ENCODE data around the gene TRIM47. TPM values are rescaled to one million over a fixed set of nuclear protein-coding genes. Genes with fewer than 3 reads are reported as not detected.
"Not testable (repeated sequence)": the region's sequence is repeated elsewhere in the genome, so short reads cannot be mapped to it uniquely, and the experiment has no call there.

Gene TRIM47
- total RNA-seq, 3 donors from 2014 or later, result 12.8 to 18.1 (median 14.5) TPM

DNA sequence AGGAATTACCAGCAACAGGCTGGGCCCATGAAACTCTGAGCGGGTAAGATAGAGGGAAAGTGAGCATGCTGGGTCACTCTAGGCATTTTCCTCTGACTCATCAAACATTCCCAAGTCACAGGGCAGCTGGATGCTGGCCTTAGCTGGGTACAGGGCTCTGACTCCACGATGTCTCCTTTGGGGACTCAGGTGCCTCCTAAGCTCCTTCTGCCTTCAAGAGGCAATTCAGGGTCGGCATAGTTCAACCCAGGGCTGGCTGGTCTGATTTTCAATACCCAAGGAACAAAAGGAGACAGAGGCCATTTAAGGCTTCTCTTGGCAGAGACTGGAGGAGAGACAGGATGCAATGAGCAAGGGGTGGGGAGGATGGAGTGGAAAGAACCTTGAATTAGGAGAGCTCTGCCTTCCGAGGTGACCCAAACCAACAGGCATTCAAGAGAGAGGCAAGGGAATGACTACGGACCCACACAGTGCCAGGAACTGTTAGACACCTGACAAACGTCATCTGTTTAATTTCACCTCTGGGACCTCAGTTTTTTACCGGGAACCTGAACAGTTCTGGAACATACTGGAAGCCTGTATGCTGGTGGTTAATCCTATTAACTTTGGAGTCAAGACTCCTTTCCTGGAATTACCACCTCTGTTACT is 24.2 kb downstream of the TRIM47 start:
- no peaks in the 10 kb centered on the region for H3K9me3 Mint-ChIP-seq
- DNase-seq (no peak), ATAC-seq (no peak)
- H3K4me1 Mint-ChIP-seq (ENCODE audit: low read depth), result peaks cover 36% of the 10 kb centered on the region
- H3K27me3 Mint-ChIP-seq (ENCODE audit: low read depth), result no peaks in the 10 kb centered on the region
- no peak overlapping the region for H3K4me3 Mint-ChIP-seq
- peaks cover 7% of the 10 kb centered on the region for H3K36me3 Mint-ChIP-seq (ENCODE audit: insufficient read depth)

DNA sequence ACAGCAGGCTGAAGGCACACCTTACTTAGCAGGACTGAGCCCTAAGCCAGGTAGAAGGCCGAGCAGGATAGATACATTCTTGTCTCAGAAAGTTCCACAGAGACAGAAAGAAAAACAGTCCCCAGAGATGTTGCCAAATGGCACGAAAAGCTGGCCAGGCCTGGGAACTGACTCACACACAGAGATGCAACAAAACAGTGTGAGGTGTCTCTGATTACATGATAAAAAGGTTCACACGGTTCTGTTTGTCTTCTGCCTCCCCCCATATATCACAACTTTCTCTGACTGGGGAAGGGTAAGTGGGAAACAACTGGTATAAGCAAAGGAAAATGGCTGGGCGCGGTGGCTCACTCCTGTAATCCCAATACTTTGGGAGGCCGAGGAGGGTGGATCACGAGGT is 24.9 kb downstream of the TRIM47 start:
- H3K36me3 Mint-ChIP-seq (ENCODE audit: insufficient read depth), result peaks cover 8% of the 10 kb centered on the region
- peak overlapping the region; percentile 13 for H3K4me3 Mint-ChIP-seq
- DNase-seq, result no peak
- H3K4me1 Mint-ChIP-seq (ENCODE audit: low read depth), result peaks cover 33% of the 10 kb centered on the region
- no peaks in the 10 kb centered on the region for H3K9me3 Mint-ChIP-seq
- ATAC-seq, result no peak
- H3K27me3 Mint-ChIP-seq (ENCODE audit: low read depth), result no peaks in the 10 kb centered on the region

DNA sequence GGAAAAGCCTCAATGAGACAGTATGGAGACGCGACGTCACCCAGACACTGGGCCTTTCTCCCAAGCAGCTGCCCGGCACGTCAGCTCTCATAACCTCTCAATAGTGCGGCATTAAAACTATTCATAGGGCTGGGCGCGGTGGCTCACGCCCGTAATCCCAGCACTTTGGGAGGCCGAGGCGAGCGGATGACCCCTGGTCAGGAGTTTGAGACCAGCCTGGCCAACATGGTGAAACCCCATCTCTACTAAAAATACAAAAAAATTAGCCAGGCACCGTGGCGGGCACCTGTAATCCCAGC is 26.7 kb downstream of the TRIM47 start:
- not testable (repeated sequence) for H3K27me3 Mint-ChIP-seq (ENCODE audit: low read depth); DNase-seq; H3K9me3 Mint-ChIP-seq; ATAC-seq; H3K4me3 Mint-ChIP-seq
- Mint-ChIP-seq H3K4me1 (ENCODE audit: low read depth) (peaks cover 33% of the 10 kb centered on the region), H3K36me3 (ENCODE audit: insufficient read depth) (peaks cover 12% of the 10 kb centered on the region)

DNA sequence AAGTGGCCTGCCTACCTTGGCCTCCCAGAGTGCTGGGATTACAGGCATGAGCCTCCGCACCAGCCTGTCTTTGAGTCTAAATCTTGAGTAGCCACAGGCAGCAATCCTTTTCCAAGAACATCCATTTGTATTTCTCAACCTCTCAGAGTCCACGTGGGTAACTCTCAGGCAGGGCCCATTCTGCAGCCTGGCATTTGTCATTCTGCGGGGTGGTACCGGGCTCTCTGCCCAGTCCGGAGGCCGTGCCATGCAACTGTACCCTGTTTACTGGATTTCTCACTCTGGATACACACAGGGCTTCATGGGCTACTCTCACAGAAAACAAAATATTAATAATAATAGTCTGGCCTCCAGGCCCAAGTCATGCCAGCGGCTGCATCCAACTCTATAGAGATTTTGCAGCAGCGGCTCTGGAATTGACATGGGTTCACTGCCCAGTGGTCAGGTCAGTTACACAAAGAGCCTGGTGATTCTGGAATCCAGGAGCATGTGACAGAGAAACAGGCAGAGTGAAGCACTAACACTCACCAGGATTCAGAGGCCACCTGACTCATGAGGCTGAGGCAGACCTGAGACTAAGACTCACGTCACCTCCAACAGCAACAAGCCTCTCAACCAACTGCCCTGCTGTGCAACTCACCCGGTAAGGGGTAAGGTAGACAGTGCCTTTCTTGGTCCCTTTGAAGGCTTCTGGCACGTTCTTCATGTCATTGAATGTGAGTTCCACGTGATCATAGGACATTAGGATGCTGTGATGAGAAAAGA is 27.3 kb downstream of the TRIM47 start:
- ATAC-seq (no peak), DNase-seq (no peak)
- Mint-ChIP-seq H3K9me3 (no peaks in the 10 kb centered on the region), H3K4me3 (no peak overlapping the region), H3K36me3 (ENCODE audit: insufficient read depth) (peaks cover 14% of the 10 kb centered on the region), H3K4me1 (ENCODE audit: low read depth) (peaks cover 28% of the 10 kb centered on the region), H3K27me3 (ENCODE audit: low read depth) (no peaks in the 10 kb centered on the region)

DNA sequence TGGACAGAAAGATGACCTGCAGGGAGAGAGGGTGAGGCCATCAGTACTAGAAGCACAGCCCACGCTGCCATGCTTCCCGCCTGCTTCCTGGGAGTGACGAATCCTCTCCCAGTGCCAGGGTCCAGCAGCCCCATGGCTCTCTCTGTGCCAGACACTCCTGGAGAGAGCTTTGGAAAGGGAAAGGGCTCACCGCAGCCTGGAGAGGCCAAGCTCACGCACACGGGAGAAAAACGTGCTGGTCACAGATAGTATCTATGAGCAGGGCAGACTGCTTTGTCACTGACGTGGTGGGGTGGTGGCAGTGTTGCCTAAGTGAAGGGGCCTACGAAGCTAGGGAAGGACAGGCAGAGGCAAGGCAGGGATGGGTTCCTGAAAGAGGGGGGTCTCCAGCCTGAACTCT is 28.7 kb downstream of the TRIM47 start:
- H3K27me3 Mint-ChIP-seq (ENCODE audit: low read depth), result no peaks in the 10 kb centered on the region
- H3K36me3 Mint-ChIP-seq (ENCODE audit: insufficient read depth), result peaks cover 15% of the 10 kb centered on the region
- H3K4me3 Mint-ChIP-seq, result no peak overlapping the region
- peaks cover 37% of the 10 kb centered on the region for H3K4me1 Mint-ChIP-seq (ENCODE audit: low read depth)
- H3K9me3 Mint-ChIP-seq, result no peaks in the 10 kb centered on the region
- ATAC-seq (no peak), DNase-seq (no peak)

DNA sequence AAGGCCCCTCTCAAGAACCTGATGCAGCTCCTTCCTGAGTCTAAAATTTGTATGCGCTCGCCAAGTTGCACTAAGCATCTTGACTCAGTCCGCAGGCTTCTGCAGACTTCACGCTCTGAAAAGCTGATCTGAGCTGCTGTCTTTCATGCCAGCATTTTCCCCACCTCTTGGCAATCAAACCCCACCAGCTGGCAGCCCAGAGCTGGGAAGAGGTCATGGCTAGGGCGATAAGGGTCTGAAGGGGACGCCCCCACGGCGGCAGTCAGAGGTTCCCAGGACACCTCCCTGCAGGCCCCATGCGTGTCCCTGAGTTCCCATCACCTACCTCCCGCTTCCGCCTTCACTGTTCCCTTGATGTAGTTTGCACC is 29.1 kb downstream of the TRIM47 start:
- no peak for DNase-seq
- ATAC-seq, result no peak
- Mint-ChIP-seq H3K36me3 (ENCODE audit: insufficient read depth) (peaks cover 15% of the 10 kb centered on the region), H3K4me1 (ENCODE audit: low read depth) (peaks cover 33% of the 10 kb centered on the region), H3K27me3 (ENCODE audit: low read depth) (no peaks in the 10 kb centered on the region), H3K9me3 (no peaks in the 10 kb centered on the region), H3K4me3 (no peak overlapping the region)

DNA sequence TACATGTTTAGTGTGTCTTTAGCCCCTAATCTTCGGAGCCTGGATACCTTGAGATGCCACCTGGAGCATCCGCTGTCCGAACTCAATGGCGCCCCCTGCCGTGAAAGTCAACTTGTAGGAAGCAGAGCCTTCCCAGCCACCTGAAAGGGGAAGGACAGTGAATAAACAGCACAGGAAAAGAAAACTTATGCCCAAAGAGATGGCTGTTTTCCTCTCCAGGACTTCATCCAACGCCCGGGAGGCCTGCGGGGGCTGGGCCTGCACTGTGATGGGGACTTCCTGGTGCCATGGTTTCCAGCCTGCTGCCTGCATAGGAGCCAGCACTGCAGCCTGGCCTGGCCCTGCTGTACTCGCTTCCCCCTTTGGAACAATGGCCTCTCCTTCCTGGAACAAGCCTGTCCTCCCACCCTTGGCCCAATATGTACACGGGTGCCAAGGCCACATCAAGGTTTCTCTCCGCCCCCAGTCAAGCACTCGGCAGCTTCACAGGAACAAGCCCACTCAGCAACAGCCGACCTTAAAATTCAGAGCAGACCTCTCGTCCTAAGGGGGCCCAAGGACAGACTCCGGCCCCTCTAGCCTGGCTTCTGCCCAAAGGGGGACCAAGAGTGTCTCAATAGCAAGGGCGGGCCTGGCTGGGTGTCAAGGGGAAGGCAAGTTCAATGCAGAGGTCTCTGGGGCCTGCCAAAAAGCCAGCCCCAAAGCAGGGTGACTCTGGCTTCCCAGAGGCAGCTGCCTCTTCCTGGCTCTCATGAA is 29.7 kb downstream of the TRIM47 start:
- DNase-seq, result peak; percentile 84
- peak; percentile 19 to 28 for ATAC-seq
- Mint-ChIP-seq H3K9me3 (no peaks in the 10 kb centered on the region), H3K27me3 (ENCODE audit: low read depth) (no peaks in the 10 kb centered on the region), H3K4me3 (no peak overlapping the region), H3K36me3 (ENCODE audit: insufficient read depth) (peaks cover 15% of the 10 kb centered on the region), H3K4me1 (ENCODE audit: low read depth) (peaks cover 32% of the 10 kb centered on the region)

DNA sequence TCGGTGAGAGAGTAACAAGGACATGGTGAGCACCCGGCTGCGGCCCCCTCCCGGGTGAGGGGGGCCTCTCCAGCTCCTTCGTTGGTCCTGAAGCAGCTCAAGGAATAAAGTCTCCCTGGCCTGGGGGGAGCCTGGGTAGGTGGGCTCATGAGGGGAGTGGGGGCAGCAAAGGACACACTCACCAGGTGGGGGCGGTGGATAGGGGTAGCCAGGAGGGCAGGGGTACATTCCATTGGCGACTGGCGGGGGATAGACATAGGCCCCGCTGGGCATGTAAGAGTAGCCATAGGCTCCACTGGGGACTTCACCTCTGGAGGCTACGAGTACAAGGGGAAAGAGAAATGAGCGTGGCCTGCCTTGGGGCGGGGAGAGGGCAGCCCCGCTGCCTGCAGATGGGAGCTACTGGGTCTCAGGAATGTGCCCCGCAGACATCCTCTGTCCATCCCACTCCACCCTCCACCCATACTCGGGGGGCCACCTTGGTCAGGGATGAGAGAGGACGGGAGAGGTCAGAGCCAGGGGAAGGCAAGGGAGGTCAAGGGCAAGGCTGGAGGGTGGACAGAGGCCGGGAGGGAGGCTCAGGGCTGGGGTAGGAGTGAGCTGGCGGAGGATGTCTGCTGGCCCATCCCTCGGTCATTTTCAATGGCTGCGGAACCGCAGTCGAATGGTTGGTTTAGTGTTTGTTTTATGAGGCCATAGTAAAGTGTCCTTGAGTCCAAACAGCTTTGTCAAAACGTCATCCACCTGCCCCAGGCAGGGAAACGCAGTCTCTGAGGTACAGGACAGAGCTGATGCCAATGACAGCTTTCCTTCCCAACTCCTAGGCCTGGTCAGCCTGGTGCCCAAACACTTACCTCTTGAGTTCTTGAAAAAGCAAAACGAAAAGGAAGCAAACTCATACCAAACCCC is 30.5 kb downstream of the TRIM47 start:
- Mint-ChIP-seq H3K9me3 (no peaks in the 10 kb centered on the region), H3K36me3 (ENCODE audit: insufficient read depth) (peaks cover 15% of the 10 kb centered on the region), H3K27me3 (ENCODE audit: low read depth) (no peaks in the 10 kb centered on the region), H3K4me3 (no peak overlapping the region), H3K4me1 (ENCODE audit: low read depth) (peaks cover 24% of the 10 kb centered on the region)
- DNase-seq (no peak), ATAC-seq (no peak)

DNA sequence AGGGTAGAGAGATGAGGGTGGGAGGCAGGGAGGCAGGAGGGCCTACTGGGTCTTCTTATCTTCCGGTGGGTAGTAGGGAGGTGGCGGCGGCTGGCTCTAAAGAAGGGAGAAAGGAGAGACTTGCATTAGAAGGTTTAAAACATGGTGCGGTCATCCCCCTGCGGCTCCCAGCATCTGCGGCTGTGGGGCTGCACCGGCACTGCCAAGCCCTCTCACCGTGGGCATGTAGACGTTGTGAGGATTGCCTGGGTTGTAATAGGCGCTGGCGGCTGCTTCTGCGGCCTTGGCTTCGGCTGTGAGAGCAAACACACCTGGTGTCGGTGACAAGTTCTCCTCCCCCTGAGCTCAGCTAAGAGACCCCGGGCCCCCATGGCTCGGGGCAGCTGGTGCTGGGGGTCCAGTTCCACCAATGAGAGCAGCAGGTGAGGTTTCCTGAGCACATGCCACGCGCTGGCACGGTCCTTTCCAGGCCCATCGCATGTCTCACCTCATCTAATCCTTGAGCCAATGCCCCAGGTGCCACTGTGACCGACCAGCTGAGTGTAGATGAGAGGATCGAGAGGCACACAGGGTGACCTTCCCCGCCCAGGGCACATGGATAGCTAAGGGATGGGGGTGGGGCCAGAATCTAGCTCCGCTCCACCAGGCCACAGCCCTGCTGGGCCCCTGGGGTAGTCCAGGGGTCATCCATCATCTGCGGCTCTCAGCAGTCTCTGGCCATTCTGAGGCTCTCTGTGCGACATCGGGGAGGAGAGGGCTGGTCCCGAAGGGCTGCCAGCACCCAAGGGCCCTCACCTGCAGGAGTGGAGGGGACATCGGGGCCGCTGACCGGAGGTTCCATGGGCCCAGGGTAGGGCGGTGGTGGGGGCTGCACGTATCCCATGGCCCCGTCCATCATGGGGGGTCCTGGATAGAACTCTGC is 31.4 kb downstream of the TRIM47 start:
- H3K4me3 Mint-ChIP-seq, result no peak overlapping the region
- ATAC-seq (no peak), DNase-seq (no peak)
- peaks cover 26% of the 10 kb centered on the region for H3K4me1 Mint-ChIP-seq (ENCODE audit: low read depth)
- H3K27me3 Mint-ChIP-seq (ENCODE audit: low read depth), result no peaks in the 10 kb centered on the region
- peaks cover 15% of the 10 kb centered on the region for H3K36me3 Mint-ChIP-seq (ENCODE audit: insufficient read depth)
- no peaks in the 10 kb centered on the region for H3K9me3 Mint-ChIP-seq

DNA sequence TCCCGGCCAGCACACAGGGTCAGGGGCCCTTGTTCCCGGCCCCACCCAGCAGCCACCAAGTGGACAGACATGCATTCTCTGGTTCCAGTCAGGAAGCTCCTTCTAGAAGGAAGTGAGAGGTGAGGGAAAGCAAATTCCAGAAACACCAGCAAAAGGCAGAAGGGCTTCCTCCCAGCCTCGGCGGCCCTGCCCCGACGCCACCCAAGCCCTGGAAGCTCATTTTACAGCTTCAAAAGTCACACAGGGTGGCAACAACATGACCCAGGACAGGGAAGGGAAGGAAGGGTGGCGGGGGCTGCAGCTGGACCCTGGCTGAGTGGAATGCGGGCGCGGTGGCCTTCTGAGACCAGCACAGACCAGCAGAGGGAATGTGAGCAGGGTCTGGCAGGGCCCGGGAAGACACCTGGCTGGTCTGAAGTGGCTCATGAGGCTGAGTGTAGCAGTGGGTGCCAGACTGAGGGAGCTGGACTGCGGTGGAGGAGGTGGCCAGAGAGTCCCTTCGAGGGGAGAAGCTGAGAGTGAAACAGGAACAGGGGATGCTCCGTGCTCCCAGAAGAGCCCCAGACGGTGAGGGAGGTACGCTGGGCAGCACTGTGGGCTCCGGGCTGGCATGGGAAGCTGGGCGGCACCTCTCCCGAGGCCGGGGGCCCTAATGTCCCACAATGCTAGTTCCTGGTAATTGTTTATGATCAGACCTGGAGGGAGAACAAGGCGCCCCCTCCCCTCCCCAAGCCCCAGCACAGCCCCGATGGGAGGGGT is 32.3 kb downstream of the TRIM47 start:
- peaks cover 15% of the 10 kb centered on the region for H3K36me3 Mint-ChIP-seq (ENCODE audit: insufficient read depth)
- DNase-seq, result no peak
- no peak for ATAC-seq
- H3K4me3 Mint-ChIP-seq, result no peak overlapping the region
- peaks cover 22% of the 10 kb centered on the region for H3K4me1 Mint-ChIP-seq (ENCODE audit: low read depth)
- H3K27me3 Mint-ChIP-seq (ENCODE audit: low read depth), result no peaks in the 10 kb centered on the region
- H3K9me3 Mint-ChIP-seq, result no peaks in the 10 kb centered on the region

DNA sequence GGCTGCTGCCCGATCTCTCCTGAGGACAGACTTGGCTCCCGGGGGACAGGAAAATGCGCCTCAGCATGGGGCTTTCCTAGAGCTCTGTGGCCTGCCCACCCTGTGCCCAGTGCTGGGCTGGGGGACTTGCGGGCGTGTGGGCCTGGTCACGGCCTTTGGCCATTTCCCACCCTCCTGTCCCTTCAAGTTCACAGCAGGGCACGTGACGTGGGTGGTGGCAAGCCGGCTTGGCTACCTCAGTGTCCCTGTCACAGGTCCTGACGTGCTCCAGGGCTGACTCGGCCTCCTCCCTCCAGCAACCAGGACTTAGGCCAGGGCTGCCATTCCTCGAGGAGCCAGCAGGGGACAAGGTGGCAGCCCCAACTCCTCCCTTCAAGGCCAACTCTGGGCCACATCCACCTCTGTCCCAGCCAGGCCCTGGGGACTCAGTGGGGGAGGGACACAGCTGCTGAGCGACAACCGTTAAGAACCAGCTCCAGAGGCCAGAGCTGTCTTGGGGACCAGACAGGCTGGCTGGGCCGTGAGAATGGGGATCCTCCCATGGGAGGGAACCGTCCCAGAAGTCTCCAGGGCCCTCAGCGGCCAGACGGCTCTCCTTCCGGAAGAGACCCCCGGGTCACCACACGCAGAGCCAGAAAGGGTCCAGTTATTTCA is 33.2 kb downstream of the TRIM47 start:
- no peaks in the 10 kb centered on the region for H3K9me3 Mint-ChIP-seq
- peaks cover 15% of the 10 kb centered on the region for H3K36me3 Mint-ChIP-seq (ENCODE audit: insufficient read depth)
- H3K4me1 Mint-ChIP-seq (ENCODE audit: low read depth), result peaks cover 24% of the 10 kb centered on the region
- H3K4me3 Mint-ChIP-seq, result peak overlapping the region; percentile 56
- H3K27me3 Mint-ChIP-seq (ENCODE audit: low read depth), result no peaks in the 10 kb centered on the region
- DNase-seq (peak; percentile 49), ATAC-seq (peak; percentile 58 to 64)

DNA sequence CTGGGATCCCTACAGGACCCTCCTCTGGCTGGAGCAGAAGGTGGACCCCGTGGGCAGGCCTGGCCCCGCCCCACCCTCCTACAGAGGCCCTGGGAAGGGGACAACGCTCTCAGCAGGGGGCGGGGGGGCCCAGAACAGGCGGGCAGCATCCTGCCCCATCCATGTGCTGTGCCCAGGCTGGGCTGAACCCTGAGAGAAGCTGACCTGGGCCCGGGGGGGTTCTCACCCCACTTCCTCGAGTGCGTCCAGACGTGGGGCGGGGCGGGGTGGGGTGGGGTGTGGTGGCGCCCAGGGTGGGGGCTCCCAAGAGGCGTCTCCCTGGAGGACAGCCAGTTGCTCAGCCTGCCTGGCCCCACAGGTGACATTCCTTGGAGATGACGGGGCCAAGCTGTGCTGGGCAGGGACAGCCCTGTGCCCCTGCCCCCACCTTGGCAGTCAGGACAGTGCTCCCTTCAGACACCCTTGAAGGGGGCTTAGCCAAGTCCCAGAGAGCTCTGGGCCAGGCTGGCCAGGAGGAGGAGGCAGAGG is 33.8 kb downstream of the TRIM47 start:
- no peaks in the 10 kb centered on the region for H3K27me3 Mint-ChIP-seq (ENCODE audit: low read depth)
- no peak for DNase-seq
- peaks cover 24% of the 10 kb centered on the region for H3K4me1 Mint-ChIP-seq (ENCODE audit: low read depth)

More for the DNA sequence above, 33.8 kb downstream of the TRIM47 start:
- Mint-ChIP-seq H3K9me3 (no peaks in the 10 kb centered on the region), H3K4me3 (peak overlapping the region; percentile 93), H3K36me3 (ENCODE audit: insufficient read depth) (peaks cover 12% of the 10 kb centered on the region)
- peak; percentile 13 to 16 for ATAC-seq
